Measurements from ENCODE around the gene BPGM.

Gene BPGM

GRCh38 chr7:134720091-134720935, 73.7 kb downstream of the BPGM start:
- Histone ChIP-seq H3K4me2 (ENCODE audit: low read length) (no peak overlapping the region), H3K27ac (peak overlapping the region; percentile 22), H3K9ac (no peak overlapping the region), H3K36me3 (ENCODE audit: control insufficient read depth, insufficient read depth, low read length) (no peaks in the 10 kb centered on the region), H3K27me3 (ENCODE audit: control insufficient read depth, insufficient read depth, low read length) (no peaks in the 10 kb centered on the region), H3K9me3 (ENCODE audit: control insufficient read depth, low read length) (no peaks in the 10 kb centered on the region), H2AFZ (no peak overlapping the region), H3K79me2 (no peaks in the 10 kb centered on the region), H3K4me3 (ENCODE audit: low read depth, low read length) (no peak overlapping the region), H3K4me1 (no peaks in the 10 kb centered on the region)
- no peak for TF ChIP-seq CTCF (IDR thresholded peaks at IDR 0.05)

- Histone ChIP-seq H3K4me2 (ENCODE audit: low read length) (no peak overlapping the region), H3K4me3 (ENCODE audit: low read depth, low read length) (no peak overlapping the region), H3K4me1 (no peaks in the 10 kb centered on the region), H3K9me3 (ENCODE audit: control insufficient read depth, low read length) (no peaks in the 10 kb centered on the region), H3K36me3 (ENCODE audit: control insufficient read depth, insufficient read depth, low read length) (no peaks in the 10 kb centered on the region), H2AFZ (no peak overlapping the region), H3K27me3 (ENCODE audit: control insufficient read depth, insufficient read depth, low read length) (no peaks in the 10 kb centered on the region), H3K9ac (no peak overlapping the region), H3K79me2 (no peaks in the 10 kb centered on the region), H3K27ac (no peak overlapping the region)
- TF ChIP-seq CTCF (IDR thresholded peaks at IDR 0.05): no peak
Observed at GRCh38 chr7:134721171-134721570, 74.5 kb downstream of the BPGM start.

GRCh38 chr7:134722786-134723322, 76.2 kb downstream of the BPGM start:
- no peak for TF ChIP-seq CTCF (IDR thresholded peaks at IDR 0.05)
- Histone ChIP-seq H2AFZ (no peak overlapping the region), H3K9ac (no peak overlapping the region), H3K27ac (no peak overlapping the region), H3K9me3 (ENCODE audit: control insufficient read depth, low read length) (no peaks in the 10 kb centered on the region), H3K4me1 (no peaks in the 10 kb centered on the region), H3K36me3 (ENCODE audit: control insufficient read depth, insufficient read depth, low read length) (no peaks in the 10 kb centered on the region), H3K4me3 (ENCODE audit: low read depth, low read length) (no peak overlapping the region), H3K4me2 (ENCODE audit: low read length) (no peak overlapping the region), H3K27me3 (ENCODE audit: control insufficient read depth, insufficient read depth, low read length) (no peaks in the 10 kb centered on the region), H3K79me2 (no peaks in the 10 kb centered on the region)

- Histone ChIP-seq H2AFZ (no peak overlapping the region), H3K4me1 (no peaks in the 10 kb centered on the region), H3K4me3 (ENCODE audit: low read depth, low read length) (no peak overlapping the region), H3K27me3 (ENCODE audit: control insufficient read depth, insufficient read depth, low read length) (no peaks in the 10 kb centered on the region), H3K9ac (no peak overlapping the region), H3K9me3 (ENCODE audit: control insufficient read depth, low read length) (no peaks in the 10 kb centered on the region), H3K27ac (no peak overlapping the region), H3K4me2 (ENCODE audit: low read length) (no peak overlapping the region), H3K36me3 (ENCODE audit: control insufficient read depth, insufficient read depth, low read length) (no peaks in the 10 kb centered on the region), H3K79me2 (no peaks in the 10 kb centered on the region)
- no peak for TF ChIP-seq CTCF (IDR thresholded peaks at IDR 0.05)
Observed at GRCh38 chr7:134723892-134724291, 77.2 kb downstream of the BPGM start.
